Activated gamma-delta T cell treated with Interleukin-2 at 50 U/mL for 16 hours (primary cell): Measurements from ENCODE around the gene SSR3.

Experiments used
- DNase-seq: peaks from one replicate; pipeline ENCODE4 v3.0.0-alpha.2; 2020

The SSR3 gene

GRCh38 chr3:156535162-156535627, 19.7 kb downstream of the SSR3 start:
- DNase-seq, result no peak

- DNase-seq, result no peak
These were observed 21.7 kb downstream of the SSR3 start for GRCh38 chr3:156533205-156533604.

GRCh38 chr3:156532730-156533129, 22.2 kb downstream of the SSR3 start:
- DNase-seq, result no peak

DNA sequence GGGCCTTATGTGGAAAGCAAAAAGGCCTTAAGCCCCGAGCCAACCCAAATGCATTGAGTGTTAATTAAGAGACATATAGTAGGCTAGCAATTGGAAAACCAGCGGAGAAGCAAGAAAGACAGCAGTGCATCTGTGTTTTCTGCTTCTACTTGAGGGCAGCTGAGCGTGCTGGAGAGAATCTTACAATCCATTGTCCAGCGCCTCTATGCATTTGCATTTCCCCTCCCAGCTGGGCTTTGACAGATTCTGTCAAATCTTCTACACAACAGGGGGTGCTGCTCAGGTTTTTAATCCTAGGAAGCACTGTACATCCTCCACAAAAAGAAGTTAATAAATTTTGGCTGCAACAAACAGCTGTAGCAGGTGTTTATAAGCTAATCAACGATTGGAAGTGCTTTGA, 23.9 kb downstream of the SSR3 start:
- DNase-seq, result no peak

DNA sequence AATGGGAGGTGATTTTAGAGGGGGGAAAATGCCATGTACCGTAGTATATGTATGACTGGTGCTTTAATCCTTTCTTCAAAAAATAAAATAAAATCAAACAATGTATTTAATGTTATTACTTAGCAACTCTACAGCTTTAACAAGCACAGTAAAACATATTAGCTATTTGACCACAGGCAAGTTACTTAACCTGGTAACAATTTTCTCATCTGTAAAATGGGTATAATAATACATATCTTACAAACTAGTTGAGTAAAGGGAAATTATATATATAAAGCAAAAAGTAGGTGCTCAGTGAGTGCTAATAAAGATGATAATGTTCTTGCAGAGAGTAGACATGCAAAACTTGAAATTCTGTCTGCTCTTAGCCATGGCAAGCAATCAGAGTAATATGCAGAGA, 27.9 kb downstream of the SSR3 start:
- no peak for DNase-seq

- DNase-seq, result no peak
These were observed 29.1 kb downstream of the SSR3 start for GRCh38 chr3:156525808-156526207.

DNA sequence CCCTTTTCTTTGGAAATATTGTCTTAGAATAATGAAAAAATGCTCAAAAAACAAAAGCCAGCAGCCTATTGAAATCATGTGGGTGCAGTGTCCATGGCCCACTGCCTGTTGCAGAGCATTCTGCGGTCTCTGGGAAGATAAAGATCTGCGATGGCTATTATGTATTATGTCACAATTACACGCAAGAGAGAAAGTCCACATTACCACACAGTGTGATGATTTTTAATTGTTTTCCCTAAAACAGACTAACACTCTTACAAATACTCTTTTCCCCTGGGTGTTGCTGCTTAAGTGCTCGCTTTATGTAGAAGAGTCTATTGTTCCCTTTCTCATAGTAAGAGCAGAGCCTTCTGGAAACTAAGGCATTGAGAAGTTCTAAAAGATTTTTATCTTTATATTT, 32.2 kb downstream of the SSR3 start:
- DNase-seq, result no peak

- no peak for DNase-seq
These were observed 35.2 kb downstream of the SSR3 start for GRCh38 chr3:156519758-156520162.

GRCh38 chr3:156518726-156519125, 36.2 kb downstream of the SSR3 start:
- DNase-seq, result no peak

- DNase-seq, result no peak
These were observed 38.0 kb downstream of the SSR3 start for GRCh38 chr3:156516961-156517360.

DNA sequence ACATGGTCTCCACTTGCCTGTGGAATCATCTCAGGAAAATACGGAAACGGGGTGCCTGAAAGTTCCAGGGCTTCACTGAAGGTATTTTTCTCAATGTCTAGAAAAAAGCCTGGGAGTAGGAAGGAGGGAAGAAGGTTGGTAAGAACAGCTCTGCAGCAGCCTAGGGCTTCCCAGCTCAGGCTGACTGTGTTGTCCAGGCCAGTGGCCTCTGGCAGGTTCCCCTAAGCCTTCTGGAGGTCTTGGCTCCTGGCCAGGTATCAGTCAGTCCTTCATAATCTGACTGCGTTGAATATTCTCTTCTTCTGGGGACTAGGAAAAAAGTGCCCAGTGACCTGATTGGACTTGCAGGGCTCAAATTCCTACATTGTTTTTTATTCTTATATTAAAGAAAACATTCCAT, 38.6 kb downstream of the SSR3 start:
- no peak for DNase-seq

DNA sequence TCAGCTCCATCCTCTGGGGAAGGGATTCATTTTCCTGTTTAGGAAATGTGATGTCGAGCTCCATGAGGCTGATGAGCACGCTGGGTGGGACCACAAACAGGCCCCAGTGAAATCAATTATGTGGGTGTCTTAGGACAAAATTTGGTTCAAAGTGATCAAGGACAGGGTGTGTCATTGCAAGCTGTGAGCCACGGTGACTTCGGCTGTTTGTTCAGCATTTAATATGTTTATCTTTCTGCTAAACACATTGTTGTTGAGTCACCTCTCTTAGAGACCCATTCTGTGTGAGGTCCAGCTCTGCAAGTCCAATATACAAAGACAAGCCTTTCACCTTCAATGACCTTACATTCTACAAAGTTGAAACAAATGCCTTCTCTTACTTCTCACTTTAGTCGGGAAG, 41.3 kb downstream of the SSR3 start:
- DNase-seq, result no peak

DNA sequence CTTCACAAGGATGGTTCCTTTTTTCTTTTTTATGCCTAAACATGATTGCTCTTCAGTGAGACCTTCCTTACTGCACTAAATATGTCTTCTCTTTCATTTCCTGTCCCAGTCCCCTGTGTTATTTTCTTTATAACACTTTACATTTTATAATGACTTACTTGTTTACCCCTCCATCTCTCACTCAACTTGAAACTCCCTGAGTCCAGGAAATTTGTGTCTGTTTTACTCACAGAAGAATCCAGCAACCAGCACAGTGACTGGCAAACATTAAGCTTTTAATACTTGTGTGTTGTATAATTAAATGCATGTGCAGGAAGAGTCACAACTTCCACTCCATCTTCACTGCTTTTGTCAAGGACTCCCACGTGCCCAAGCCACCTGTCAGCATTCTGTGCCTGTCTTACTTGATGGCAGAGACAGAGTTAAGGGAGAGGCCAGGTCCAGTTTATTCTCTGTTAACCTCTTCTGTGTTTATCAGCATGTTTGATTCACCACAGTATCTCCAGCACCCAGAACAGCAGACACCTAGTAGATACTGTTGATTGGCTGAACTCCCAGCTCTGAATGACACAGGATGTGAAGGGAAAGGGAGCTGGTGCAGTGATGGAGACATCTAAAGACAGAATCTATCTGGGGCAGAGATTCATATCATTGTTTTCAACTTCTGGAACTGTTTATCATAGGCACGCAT, 42.8 kb downstream of the SSR3 start:
- no peak for DNase-seq

GRCh38 chr3:156509189-156510174, 45.4 kb downstream of the SSR3 start:
- DNase-seq, result no peak

DNA sequence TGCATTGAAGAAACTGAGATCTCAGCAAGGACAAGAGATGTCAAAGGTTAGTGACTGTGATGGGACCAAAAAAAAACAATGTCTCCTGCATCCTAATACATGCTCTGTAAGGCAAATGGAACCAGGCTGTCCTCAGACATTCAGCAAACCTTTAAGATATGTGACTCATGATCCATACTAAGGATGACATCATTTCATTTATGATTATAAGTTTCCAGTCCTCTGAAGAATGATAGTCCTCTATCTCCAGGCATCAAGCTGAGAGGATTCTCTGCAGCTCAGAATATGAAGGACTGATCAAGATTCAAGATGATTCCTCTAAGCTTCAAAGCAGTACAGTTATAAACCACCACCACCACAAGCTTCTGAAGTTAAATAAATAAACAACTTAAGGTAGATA, 47.6 kb downstream of the SSR3 start:
- DNase-seq, result no peak

DNA sequence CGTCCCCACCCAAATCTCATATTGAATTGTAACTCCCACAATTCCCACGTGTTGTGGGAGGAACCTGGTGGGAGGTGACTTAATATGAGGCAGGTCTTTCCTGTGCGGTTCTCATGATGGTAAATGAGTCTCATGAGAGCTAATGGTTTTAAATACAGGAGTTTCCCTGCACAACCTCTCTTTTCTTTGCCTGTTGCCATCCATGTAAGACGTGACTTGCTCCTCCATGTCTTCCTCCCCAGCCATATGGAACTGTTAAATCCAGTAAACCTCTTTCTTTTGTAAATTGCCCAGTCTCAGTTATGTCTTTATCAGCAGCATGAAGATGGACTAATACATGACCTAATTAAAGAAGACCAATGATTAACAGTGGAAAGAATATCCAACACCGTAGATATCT, 56.6 kb downstream of the SSR3 start:
- no peak for DNase-seq

DNA sequence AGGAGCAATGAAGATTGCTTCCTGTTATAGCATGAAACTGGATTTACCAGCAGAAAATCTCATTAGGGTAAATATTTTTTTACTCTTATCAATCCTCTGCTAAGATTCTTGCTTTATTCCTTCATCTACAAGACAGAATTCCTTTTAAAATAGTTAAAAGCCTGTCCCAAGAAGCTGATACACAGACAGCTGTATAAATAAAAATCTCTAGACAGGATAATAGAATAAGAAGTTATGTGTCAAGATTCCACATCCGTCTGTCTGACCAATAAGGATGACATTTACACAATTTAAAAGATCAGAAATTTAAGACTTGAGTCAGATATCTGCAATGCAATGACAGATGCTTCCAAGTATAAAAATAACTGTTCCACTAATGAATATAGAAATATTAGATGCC, 57.6 kb downstream of the SSR3 start:
- no peak for DNase-seq

DNA sequence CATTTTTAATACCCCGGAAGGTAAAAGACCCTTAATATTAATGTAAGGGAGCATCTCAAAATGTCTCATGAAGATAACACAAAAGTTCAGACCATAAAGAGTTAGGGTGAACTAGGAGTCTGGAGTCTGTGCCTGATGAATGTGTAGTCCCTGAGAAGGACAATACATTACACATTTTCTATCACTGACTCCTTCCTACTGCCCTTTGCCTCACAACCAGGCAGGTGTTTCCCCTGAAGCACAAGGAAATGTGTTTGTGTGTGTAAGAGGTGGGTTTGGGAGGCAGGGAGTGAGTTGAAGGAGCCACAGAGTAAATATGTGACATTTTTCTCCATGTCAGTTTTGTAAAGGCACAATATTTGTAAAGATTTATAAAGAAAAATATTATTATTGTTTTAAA, 59.1 kb downstream of the SSR3 start:
- no peak for DNase-seq

- no peak for DNase-seq
These were observed 61.0 kb downstream of the SSR3 start for GRCh38 chr3:156493887-156494286.

GRCh38 chr3:156492801-156493261, 62.1 kb downstream of the SSR3 start:
- DNase-seq, result no peak

- no peak for DNase-seq
These were observed 63.7 kb downstream of the SSR3 start for GRCh38 chr3:156491192-156491591.
